Endometrial microvascular endothelial cells (primary cell): ENCODE results near the gene PFN1. TPM values are rescaled to one million over a fixed set of nuclear protein-coding genes. Genes with fewer than 3 reads are reported as not detected.

Experiments
- in situ Hi-C: cut with HindIII; loops from 2 replicates; pipeline ENCODE4 v1.10.0; 2017; ENCODE audit warnings: low sequenced_read_pairs, low pct_unique_long_range_greater_than_20kb; ENCODE audit errors: inconsistent ontology term
- total RNA-seq: library from RNA; depleted of rRNA; stranded (reverse); fragments of >200 nt; gene quantifications from one replicate; pipeline ENCODE4 v1.2.3, GENCODE V29; 2015; ENCODE audit errors: inconsistent ontology term

PFN1 gene
- total RNA-seq, 1 donor from 2014 or later = 1,657 TPM

DNA sequence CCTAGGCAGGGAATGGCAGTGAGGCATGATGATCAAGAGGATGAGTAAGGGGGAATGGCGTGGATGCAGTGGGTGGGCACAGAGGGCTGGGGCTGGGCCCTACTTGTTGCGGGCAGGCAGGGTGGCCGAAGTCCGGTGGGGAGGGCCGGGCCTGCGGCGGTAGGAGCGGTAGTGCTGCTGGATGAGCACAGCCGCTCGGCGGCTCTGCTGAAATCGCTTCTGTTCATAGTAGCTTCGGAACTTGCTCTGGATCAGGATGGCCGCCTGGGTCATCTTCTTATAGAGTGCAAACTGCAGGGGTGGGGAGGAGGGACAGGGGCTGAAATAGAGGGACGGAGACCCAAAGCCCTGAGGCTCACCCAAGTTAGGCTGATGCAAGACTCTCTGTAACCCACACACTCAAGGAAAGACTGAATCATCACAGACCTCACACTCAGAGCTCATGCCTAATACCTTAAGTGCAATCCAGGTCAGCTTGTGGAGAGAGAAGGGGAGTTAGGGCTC, 20.8 kb upstream of the PFN1 start:
- in situ Hi-C loops = no loop called here

DNA sequence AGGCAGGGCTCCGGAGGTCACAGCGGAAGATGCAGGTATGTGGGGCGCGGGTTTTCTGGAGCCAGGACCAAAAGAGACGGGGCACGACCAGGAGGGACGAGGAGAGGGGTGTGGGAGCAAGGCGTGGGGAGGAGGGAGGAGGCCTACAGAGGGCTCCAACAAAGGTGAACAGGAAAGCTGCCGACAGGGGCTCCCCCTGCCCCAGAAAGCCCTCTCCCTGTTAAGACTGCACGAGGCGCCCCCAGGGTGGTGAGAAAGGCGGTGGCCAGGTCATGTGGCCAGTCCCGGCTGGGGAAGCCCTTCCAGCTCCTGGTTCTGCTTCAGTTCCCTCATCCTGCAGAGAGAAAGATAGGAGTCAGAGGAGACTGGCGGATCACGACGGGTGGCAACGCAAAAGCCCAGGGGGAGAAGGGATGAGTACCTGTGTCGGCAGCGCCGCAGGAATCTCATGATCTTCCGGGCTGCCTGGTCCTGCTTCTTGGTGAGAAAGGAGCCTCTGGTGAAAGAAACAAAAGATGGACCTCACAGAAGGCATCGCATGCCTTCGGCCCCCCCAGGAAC, 20.2 kb upstream of the PFN1 start:
- in situ Hi-C loops = no loop called here

DNA sequence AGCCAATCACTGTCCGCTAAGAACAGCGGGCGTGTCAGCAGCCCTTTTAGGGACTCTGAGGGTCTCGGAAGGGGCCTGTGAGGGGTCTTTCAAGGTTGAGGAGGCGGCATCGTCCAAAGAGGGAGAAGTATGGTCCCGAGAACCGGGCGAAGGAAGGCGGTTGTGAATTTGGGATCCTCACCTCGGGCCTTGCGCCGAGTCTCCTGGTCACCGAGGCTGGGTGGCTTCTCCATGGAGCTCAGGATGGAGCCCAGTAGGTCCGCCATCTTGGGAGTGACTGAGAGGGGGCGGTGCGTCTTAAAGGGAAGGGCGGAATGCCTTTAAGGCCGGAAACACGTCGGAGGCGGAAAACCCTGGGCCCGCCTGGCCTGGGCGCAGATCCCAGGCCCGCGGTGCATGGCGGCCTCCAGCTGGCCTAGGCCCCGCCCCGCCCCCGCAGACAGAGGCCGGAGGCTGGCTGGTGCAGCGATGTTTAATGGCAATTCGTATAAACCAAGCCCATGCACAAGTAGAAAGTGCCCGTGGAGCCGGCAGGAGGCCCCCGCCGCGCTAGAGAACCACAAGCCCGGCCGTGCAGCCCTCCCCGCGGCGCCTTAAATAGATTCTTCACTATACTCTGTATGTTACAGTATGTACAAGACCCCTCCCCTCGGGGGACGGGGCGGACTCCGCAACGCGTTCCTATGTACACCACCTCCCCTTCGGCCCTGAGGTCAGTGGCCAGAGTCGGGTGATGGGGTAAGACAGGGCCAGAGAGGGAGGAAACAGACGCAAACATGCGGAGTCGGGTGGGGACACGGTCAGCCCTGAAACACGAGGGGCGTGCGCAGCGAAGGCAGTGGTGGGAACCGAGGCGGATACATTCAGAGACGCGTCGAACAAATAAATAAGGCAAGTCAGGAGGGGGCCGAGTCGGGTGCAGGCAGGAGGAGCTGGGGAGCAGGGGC, 19.5 kb upstream of the PFN1 start, which contains the start of gene SPAG7:
Gene SPAG7 (minus strand): TSS at position 279 of the 947 bp plus-strand sequence. CDS start 13 bp downstream, at position 266.
- in situ Hi-C loops = no loop called here

DNA sequence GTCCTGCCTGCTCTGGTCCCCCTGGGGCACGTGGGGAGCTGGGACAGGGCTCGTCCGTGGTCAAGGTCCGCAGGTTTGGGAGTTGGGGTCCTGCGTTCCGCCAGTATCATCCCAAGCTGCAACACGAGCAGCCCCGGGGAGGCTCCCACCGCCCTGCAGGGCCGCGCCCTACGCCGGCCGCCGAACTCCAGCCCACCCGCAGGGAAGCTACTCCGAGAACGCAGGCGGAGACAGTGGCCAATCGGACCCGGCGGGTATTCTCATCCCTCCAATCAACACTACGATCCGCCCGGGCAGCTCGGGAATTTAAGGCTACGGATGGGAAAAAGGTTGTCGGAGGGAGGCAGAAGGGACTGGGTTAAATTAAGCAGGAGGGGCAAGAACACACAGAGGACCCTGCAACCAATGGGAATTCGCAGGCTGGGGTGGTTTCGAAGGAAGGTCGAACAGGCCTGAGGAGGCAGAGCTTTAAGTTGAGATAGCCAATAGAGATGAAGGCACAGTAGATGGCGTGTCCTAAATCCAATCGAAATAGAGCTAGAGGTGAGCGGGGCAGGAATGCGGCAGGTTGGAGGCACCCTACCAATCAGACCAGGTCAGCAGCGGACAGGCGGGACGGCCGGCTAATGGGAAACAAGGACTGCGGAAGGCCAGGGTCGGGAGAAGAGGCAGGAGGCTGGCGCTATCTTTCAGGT, 18.7 kb upstream of the PFN1 start:
- in situ Hi-C loops = no loop called here

DNA sequence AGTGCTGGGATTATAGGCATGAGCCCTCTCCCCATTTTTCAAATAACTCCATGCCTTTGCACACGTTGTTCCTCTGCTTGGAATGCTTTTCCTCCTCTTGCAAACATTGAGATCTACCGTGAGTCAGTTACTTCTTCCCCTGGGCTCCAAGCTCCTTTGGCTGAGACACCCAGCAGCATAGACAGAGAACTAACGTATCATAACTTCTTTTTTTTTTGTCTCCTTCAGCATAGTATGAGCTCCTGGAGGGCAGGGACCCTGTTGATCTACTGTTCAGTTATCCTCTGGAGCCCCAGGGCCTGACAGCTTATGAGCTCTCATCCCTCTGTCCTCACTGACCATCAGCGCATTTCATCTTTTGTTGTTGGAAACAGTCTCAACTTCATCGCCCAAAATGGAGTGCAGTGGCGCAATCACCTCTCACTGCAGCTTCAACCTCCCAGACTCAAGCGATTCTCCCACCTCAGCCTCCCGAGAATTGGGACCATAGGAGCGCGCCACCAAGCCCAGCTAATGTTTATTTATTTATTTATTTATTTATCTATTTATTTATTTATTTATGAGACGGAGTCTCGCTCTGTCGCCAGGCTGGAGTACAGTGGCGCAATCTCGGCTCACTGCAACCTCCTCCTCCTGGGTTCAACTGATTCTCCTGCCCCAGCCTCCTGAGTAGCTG, 17.1 kb upstream of the PFN1 start:
- in situ Hi-C loops = no loop called here

DNA sequence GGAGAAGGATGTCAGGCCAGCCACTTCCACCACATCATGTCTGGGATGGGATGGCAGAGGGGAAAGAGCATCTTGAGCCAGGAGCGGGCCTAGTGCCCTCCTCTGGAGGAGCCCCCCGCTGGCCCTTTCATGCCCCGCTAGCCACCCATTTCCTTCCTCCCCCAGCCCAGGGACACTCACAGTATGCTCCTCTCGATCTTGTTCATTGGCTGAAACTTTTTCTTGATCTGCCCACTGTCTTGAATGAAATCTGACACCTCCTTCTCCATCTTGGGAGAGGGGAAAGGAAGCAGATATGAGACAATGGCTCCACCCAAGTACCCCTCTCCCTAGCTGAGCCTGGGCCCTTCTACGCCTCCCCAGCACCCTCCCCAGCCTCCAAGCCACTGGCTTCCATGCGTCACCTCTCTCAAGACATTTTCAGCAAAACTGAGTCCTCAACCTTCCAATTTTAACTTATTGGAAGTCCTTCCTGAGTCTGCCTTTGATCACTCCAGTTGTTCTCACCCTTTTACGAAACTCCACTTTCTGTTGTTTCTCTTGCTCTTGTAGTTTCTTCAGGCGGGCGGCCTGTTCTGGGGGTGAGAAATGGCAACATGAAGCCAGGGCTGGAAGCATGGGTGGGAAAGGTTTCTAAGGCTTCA, 12.1 kb upstream of the PFN1 start:
- in situ Hi-C loops = no loop called here

DNA sequence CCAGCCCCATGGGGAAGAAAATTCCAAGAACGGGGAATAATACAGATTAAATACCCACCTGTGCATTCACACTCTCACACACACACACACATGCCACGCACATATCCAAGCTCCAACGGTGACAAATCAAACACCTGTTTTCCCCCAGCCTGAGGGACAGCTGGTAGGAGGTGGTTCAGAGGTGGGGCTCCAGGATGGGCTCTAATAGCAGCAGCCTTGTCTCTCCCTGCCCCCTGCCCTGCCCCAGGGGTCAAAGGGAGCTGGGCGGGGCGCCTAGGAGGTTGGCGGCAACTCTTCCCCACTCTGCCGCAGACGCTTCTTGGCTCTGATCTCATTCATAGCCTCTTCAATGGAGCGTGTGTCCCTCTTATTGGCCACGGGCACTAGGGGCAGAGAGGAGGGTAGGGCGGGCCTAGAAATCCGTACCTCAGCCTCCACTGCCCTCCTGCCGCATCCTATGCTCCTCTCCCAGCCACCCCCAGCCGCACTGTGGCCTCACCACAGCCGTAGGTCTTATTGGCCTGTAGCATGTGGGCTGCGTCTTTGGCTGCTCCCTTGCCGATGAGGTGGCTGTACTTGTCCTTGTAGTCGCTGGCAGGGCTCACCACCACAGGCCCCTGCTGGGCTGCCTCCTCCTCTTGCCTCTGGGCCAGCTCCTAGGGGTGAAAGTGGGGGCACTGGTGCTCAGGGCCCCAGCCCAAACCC, 11.1 kb upstream of the PFN1 start:
- in situ Hi-C loops = no loop called here

DNA sequence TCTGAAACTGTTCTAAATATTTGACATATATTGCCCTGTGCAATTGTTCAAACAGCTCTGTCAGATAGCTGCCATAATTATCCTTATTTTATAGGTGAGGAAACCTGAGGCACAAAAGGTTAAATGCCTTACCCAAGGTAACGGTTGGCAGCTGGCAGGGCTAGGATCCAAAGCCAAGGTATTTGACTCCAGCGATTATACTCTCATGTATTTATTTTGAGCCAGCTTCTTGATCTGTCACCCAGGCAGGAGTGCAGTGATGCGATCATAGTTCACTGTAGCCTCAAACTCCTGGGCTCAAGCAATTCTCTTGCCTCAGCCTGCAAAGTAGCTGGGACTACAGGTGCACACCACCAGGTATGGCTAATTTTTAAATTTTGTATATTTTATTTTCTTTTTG, 9.8 kb upstream of the PFN1 start:
- in situ Hi-C loops = no loop called here

DNA sequence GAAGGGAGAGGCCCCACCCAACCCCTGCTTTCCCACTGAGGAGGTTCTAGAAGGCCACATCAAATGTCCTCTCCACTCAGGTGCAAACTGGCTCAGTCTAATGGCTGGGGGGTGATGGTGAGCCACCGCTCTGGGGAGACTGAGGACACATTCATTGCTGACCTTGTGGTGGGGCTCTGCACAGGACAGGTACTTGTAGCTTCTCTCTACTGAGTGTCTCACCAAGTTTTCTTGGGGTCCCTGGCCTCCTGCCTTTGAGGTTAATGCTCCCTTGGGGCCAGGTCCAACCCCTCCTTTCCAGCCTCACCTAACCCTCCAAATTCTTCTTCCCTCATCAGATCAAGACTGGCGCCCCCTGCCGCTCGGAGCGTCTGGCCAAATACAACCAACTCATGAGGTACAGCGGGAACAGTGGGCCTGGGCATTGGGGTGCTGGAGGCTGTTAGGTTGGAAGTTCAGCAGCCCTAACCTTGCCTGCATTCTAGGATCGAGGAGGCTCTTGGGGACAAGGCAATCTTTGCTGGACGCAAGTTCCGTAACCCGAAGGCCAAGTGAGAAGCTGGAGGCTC, 8.2 kb upstream of the PFN1 start:
- in situ Hi-C loops = no loop called here

DNA sequence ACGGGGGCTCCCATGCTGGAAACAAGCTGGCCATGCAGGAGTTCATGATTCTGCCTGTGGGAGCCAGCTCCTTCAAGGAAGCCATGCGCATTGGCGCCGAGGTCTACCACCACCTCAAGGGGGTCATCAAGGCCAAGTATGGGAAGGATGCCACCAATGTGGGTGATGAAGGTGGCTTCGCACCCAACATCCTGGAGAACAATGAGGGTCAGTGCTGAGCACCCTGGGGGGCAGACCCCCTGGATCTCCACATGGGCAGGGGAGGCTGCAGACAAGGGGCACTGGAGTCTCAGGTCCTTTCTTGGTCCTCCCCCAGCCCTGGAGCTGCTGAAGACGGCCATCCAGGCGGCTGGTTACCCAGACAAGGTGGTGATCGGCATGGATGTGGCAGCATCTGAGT, 6.8 kb upstream of the PFN1 start:
- in situ Hi-C loops = no loop called here

DNA sequence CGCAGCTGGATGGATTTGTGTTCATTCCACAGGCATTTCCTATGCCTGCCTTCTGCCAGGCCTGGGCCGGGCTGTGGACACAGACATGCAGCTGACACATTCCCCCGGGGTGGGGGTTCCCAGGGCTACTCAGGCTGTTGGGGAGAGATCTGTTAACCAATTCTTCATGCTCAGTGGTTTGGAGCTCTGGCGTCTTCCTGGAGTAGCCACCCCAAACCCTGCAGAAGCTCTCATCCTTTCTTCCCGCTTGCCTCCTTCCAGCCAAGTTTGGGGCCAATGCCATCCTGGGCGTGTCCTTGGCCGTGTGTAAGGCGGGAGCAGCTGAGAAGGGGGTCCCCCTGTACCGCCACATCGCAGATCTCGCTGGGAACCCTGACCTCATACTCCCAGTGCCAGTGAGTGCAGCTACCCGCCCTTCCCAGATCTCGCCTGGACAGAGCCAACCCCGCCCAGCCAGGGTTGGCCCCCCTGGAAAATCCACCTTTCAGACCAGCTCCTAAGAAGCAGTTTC, 5.2 kb upstream of the PFN1 start:
- in situ Hi-C loops = no loop called here

DNA sequence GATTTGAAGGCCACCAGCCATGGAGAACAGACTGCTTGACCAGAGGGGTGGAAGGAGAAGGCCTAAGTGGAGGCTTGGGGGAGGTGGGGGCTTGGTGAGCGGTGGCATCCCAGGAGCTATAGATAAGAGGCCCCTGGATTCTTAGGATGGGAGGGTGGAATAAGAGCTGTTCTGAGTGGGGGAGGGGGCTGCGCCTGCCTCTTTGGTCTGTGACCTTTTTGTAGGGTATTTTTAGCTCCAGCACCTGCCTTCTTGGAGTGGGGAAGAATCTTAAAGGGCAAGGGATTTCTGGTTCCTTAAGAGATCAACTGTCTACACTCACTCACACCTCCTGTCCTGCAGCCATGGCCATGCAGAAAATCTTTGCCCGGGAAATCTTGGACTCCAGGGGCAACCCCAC, 3.2 kb upstream of the PFN1 start:
- in situ Hi-C loops = no loop called here

DNA sequence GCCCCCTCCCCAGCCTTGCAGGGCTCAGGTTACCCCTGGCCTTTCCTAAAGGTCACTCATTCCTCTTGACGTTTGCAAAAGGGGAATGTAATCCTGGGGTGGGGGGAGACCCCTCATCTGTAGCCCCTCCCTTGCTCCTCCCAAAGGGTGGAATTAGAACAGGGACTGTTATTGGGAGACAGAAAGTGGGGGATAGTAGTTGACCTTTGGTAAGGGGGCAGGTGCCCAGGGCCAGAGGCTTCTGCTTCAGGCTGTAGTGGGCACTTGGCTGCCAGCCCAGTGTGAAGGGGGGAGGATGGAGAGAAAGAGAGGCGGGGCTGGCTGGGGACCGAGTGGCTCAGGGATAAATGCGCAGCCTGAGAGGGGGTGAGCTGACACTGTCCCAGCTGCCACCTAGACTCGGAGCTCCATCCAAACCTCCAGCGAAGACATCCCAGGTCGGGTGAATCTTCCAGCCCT, 2.4 kb upstream of the PFN1 start, which contains the start of gene ENO3:
Gene ENO3 (plus strand): TSS at position 374 of the 459 bp plus-strand sequence. CDS start 711 bp downstream, outside the sequence.
- in situ Hi-C loops = no loop called here

DNA sequence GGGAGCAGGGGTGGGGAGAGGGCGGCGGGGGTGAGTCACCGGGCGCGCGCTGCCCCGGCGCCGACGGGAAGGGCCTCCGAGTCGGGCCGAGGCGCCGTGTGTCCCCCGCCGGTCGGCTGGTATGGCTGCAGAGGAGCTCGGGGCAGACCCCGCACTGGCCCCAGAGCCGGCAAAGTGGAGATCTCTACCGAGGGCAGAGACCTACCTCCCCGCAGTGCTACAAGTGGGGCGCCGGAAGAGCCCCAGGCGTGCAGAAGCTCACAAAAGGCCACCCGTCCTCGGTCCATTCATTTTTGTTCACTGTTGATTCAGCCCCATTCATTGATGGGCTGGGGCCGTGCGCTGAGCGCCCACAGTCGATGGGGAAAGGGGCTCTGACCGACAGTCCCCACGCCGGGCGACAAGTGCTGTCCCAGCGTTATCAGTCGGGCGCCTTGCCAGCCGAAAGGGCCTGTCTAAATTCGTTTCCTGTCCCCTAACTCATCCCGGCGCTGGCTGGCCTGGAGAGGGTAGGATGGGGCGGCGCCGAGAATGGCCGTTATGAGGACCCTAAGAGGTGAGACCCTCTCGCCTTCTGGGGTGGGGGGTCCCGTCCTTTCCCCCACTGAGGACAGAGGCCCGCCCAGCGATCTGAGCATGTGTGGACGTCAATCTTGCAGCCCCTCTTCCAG, 1.9 kb upstream of the PFN1 start:
- in situ Hi-C loops = no loop called here

DNA sequence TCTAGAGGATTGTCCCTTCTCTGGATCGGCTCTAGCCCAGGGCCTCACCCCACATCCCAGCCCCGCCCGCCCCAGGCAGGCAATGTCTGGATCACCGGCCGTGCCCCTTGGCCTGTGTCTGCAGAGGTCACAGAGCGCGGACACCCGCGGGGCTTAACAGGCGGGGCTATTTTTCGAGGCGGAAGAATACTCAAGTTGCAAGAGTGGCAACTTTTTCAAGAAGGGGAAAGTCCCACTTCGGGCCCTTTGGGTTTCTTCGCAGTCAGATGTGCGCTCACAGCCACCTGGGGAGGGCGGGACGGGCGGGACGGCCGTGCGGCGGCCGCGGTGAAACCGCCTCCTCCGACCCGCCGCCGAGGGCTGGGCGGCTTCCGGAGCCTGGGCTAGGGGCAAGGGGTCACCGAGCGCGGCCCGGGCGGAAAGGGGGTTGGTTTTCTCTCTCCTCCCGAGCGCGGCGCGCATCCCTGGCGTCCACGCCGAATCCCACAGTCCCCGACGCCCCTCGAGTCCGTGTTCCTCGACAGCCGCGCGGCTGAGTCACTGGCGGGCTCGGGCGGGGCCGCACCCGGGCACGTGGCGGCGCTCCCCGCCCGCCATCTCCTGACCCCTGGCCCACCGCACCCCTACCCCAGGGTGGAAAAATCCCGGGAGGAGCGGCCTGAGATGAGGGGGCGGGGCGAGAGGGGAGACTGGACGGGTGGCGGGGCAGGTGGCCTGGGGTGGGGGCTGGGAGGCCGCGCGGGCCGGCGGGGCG, 1.2 kb upstream of the PFN1 start:
- in situ Hi-C loops = no loop called here

DNA sequence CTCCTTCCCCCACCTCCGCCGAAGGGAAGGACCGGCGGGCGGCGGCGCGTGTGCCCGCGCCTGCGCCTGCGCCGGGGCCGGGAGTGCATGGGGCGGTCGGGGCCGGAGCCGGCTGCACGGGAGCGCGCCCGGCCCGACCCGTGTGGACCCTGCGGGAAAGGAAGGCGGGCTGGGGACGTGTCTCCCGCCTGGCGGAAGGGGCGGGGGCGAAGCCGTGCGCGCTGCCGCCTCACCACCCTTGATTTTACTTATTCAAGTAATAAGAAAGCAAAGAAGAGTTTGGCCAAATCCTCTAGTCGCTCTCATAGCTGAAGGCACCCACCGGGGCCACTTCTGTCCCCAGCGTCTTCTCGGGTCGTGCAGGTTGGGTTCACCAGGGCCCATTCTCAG, 596 bp upstream of the PFN1 start:
- in situ Hi-C loops = no loop called here
